ENCODE measurements around the gene ZNF274.

DNA sequence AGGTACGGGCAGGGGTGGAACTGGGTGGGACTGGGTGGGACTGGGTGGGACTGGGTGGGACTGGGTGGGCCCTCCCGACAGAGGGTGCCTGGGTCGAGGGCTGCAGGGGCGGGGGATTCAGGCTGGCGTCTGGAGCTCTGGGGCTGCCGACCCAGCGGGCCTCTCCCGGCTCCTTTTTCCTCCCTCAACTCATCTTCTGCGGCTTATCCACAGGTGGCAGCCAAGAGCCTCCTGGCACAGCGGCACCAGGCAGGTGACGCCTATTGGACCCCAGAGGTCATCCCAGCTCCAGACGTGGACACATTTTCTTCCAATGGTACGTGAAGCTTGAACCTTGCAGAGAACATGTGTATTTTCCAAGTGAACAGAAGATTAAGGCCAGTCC lies 46.4 kb downstream of the ZNF274 start:
- TF ChIP-seq CTCF (IDR thresholded peaks at IDR 0.05) (no peak), POLR2A (IDR thresholded peaks at IDR 0.05) (no peak)
